BLaER1 treated with 17β-estradiol and CSF1 and Interleukin-3, amounts not matched to agents 10 nM and 100 nM (cell line): ENCODE measurements around the gene HOXB6.

Experiments used
- H3K27ac ChIP-seq, 11 experiments: shearing (Covaris generic); formaldehyde crosslinking; 2 replicates each; pipeline ENCODE4 v1.8.1; 2022
- H3K27me3 ChIP-seq, 11 experiments: shearing (Covaris generic); formaldehyde crosslinking; 2 replicates each; pipeline ENCODE4 v1.8.1; 2022
- H3K36me3 ChIP-seq, 11 experiments: shearing (Covaris generic); formaldehyde crosslinking; 2 replicates each; pipeline ENCODE4 v1.8.1; 2022
- H3K4me1 ChIP-seq, 10 experiments: shearing (Covaris generic); formaldehyde crosslinking; 2 replicates each; pipeline ENCODE4 v1.8.1; 2022
- H3K4me2 ChIP-seq, 11 experiments: shearing (Covaris generic); formaldehyde crosslinking; 2 replicates each; pipeline ENCODE4 v1.8.1; 2022
- H3K4me3 ChIP-seq, 10 experiments: shearing (Covaris generic); formaldehyde crosslinking; 2 replicates each; pipeline ENCODE4 v1.8.1; 2022
- H3K9ac ChIP-seq, 11 experiments: shearing (Covaris generic); formaldehyde crosslinking; 2 replicates each; pipeline ENCODE4 v1.8.1; 2022
- H3K9me3 ChIP-seq, 11 experiments: shearing (Covaris generic); formaldehyde crosslinking; replicated peaks in 1 of 11; 2 replicates each; pipeline ENCODE4 v1.8.1; 2022
- H4K20me1 ChIP-seq, 11 experiments: shearing (Covaris generic); formaldehyde crosslinking; 2 replicates each; pipeline ENCODE4 v1.8.1; 2022
- Cebpa-rat ChIP-seq, 11 experiments: shearing (Covaris generic); IDR thresholded peaks; 2 replicates each; pipeline ENCODE4 v1.8.1; 2022

Gene HOXB6

GRCh38 chr17:48548523-48549280, 56.1 kb downstream of the HOXB6 start:
- no peak for TF ChIP-seq Cebpa-rat (IDR thresholded peaks at IDR 0.05)
- Histone ChIP-seq H3K9ac (no peak overlapping the region), H4K20me1 (peaks cover 0 to 71% (median 45%) of the 10 kb centered on the region in 11 experiments; a peak in 16 of 22 replicates), H3K36me3 (no peaks in the 10 kb centered on the region), H3K27me3 (peaks cover 92 to 100% (median 97%) of the 10 kb centered on the region in 11 experiments), H3K27ac (no peak overlapping the region), H3K4me3 (no peak overlapping the region), H3K4me1 (no peaks in the 10 kb centered on the region; a peak in 1 of 20 replicates), H3K4me2 (no peak overlapping the region), H3K9me3 (no peaks in the 10 kb centered on the region)

GRCh38 chr17:48547808-48548522, 56.8 kb downstream of the HOXB6 start:
- Histone ChIP-seq H3K4me1 (peaks cover 0 to 6% (median 0%) of the 10 kb centered on the region in 10 experiments; a peak in 4 of 20 replicates), H3K27ac (no peak overlapping the region)

GRCh38 chr17:48546924-48547807, 57.6 kb downstream of the HOXB6 start:
- Histone ChIP-seq H4K20me1 (peaks cover 0 to 78% (median 50%) of the 10 kb centered on the region in 11 experiments; a peak in 18 of 22 replicates), H3K27me3 (peaks cover 94 to 100% (median 97%) of the 10 kb centered on the region in 11 experiments), H3K36me3 (no peaks in the 10 kb centered on the region), H3K4me1 (peaks cover 0 to 8% (median 0%) of the 10 kb centered on the region in 10 experiments; a peak in 4 of 20 replicates), H3K4me3 (no peak overlapping the region), H3K27ac (no peak overlapping the region), H3K9me3 (peaks cover 0 to 4% (median 2%) of the 10 kb centered on the region in 11 experiments; a peak in 9 of 22 replicates), H3K9ac (no peak overlapping the region), H3K4me2 (no peak overlapping the region)
- no peak for TF ChIP-seq Cebpa-rat (IDR thresholded peaks at IDR 0.05)

More at GRCh38 chr17:48547808-48548522, 56.8 kb downstream of the HOXB6 start:
- Histone ChIP-seq H3K27me3 (peaks cover 92 to 100% (median 97%) of the 10 kb centered on the region in 11 experiments), H4K20me1 (peaks cover 0 to 74% (median 46%) of the 10 kb centered on the region in 11 experiments; a peak in 18 of 22 replicates), H3K36me3 (no peaks in the 10 kb centered on the region), H3K9me3 (no peaks in the 10 kb centered on the region; a peak in 1 of 22 replicates), H3K4me2 (no peak overlapping the region), H3K9ac (no peak overlapping the region), H3K4me3 (no peak overlapping the region)
- no peak for TF ChIP-seq Cebpa-rat (IDR thresholded peaks at IDR 0.05)

GRCh38 chr17:48546137-48546923, 58.5 kb downstream of the HOXB6 start:
- no peak overlapping the region for H3K9ac ChIP-seq
- H3K4me3 ChIP-seq: no peak overlapping the region
- H3K36me3 ChIP-seq: no peaks in the 10 kb centered on the region
- TF ChIP-seq Cebpa-rat (IDR thresholded peaks at IDR 0.05): no peak
- peaks cover 95 to 100% (median 97%) of the 10 kb centered on the region in 11 experiments for H3K27me3 ChIP-seq
- no peak overlapping the region for H3K4me2 ChIP-seq
- H4K20me1 ChIP-seq: peaks cover 0 to 86% (median 58%) of the 10 kb centered on the region in 11 experiments; a peak in 18 of 22 replicates
- peaks cover 0 to 8% (median 0%) of the 10 kb centered on the region in 10 experiments; a peak in 4 of 20 replicates for H3K4me1 ChIP-seq
- H3K9me3 ChIP-seq: peaks cover 0 to 12% (median 9%) of the 10 kb centered on the region in 11 experiments; a peak in 10 of 22 replicates
- no peak overlapping the region for H3K27ac ChIP-seq
